ENCODE data around the gene CCT6B.
"Not testable (repeated sequence)": the region's sequence is repeated elsewhere in the genome, so short reads cannot be mapped to it uniquely, and the experiment has no call there.

The CCT6B gene

GRCh38 chr17:34980353-34980680 lies 19.1 kb upstream of the CCT6B start, which contains the start of gene LIG3:
TSS of gene LIG3 (plus strand) at chr17:34980512. CDS start at chr17:34983006, 2,494 bp downstream.
- peak; percentile 84 for DNase-seq

DNA sequence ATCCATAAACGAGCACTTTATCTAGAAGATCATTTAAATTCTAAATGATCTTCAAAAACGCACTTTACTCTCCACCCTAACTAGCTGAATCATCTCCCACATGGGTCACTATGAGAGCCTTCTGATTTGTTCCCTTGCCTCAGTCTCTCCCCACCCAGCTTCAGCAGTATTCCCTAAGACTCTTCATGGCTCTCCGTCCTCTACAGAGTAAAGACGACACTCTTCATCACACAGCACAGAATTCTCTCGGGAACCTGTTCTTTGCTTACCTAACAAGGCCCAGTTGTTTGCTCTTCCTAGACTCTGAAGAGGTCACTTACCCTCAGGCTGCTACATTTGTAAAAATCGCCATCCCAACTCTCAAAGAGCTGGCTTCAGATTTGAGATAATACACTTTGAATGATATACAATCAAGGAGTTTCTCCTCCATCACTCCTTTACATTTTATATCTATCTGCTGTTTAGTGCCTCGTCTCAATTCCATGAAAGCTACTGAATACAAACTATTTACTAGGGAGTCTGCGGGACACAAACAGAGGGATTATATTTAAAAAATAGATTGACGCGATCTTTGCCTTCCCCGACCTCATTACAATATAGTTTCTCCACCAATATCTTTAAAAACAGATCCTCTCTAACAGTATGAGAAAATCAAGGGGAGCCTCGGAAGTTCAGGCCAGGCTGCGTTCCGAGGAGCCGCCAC lies 18.5 kb upstream of the CCT6B start:
- no peak for DNase-seq

DNA sequence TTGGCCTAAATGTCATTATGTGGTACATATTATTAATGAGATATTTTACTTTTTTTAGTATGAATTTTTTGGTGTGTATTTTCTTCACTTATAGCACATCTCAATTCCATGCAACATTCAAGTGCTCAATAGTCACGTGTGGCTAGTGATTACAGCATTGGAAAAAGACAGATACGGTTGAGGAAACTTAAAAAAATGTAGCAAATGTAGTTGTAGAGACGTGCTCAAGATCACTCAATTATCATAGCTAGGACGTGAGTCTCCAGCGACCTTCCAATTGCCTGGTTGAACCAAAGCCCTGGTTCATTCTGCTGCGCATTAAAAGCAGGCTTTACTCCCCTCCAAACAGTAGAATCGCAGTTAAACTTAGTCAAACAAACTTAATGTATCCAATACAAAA lies 17.9 kb upstream of the CCT6B start:
- DNase-seq, result no peak

GRCh38 chr17:34974794-34975785 lies 13.8 kb upstream of the CCT6B start:
- no peak for DNase-seq

DNA sequence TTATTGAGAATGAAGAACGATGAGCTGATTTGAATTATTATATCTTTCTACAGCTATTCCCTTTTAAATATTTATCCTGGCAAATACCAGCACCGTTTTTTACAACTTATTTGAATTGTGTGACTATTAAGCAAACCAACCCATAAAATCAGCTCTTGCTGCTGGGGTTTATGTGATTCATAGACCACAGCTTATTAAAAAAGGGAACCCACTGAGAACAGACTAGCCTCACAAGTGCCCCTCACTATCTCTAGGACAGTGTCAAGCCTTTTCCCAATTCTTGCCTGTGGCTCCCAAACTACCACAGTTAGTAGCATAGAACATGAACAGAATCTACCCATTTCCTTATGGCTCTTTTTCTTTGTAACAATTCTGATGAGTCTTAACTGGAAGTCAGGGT lies 12.9 kb upstream of the CCT6B start:
- DNase-seq, result no peak

DNA sequence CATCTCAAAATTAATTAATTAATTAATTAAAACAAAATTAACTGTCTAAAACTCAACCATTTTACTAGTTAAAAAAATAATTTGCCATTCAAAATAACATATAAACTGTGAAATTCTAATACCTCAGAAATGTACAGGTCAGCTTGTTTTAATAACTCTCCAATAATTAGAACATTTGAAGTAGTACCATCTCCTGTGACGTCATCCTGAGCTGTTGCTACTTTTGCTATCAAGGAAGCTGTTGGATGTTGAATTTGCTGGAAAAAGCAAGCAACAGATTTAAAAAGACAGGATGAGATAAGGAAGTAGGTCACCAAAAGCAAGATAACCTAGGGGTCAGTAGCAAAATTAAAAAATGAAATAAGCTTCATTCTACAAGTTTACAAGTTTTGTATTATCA lies 2.8 kb downstream of the CCT6B start:
- DNase-seq, result no peak

DNA sequence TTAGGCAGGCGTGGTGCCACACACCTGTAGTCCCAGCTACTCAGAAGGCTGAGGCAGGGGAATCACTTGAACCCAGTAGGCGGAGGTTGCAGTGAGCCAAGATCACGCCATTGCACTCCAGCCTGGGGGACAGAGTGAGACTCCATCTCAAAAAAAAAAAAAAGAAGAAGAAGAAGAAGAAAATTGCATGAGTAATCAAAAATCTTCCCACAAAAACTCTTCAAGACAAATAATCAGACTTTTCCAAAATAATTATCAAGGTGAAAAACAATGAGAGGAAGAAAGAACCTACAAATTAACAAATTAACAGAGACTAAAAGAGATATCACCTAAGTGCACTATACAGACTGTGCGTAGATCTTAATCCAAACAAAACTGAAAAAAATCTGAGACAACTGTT lies 10.5 kb downstream of the CCT6B start:
- DNase-seq, result not testable (repeated sequence)

DNA sequence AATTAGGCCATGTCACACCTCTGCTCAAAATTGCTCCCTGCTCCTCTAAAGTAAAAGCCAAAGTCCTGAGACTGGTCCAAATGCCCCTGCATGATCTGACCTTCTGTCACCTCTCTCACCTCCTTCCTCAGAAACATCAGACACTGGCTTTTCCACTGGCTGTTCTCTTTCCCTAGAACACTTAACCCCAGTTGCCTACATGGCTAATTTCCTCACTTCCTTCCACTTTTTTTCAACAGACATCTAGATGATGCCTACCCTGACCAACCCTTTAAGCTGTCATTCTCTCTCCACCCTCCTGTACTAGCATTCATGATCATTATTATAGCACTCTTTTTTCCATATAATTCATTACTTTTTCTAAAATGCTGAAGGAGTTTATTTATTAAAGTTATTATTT lies 31.0 kb downstream of the CCT6B start:
- no peak for DNase-seq

DNA sequence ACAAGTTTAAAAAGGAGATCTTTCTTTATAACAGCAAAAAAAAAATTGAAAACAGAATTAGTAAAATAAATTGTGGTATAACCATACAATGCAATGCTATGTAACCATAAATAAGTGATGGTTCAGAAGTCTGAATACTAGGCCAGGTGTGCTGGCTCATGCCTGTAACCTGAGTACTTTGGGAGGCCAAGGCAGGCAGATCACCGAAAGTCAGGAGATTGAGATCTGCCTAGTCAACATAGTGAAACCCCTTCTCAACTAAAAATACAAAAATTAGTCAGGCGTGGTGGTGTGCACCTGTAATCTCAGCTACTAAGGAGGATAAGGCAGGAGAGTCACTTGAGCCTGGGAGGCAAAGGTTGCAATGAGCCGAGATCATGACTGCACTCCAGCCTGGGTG lies 34.6 kb downstream of the CCT6B start:
- DNase-seq, result no peak

GRCh38 chr17:34920676-34921075 lies 40.6 kb downstream of the CCT6B start:
- no peak for DNase-seq

DNA sequence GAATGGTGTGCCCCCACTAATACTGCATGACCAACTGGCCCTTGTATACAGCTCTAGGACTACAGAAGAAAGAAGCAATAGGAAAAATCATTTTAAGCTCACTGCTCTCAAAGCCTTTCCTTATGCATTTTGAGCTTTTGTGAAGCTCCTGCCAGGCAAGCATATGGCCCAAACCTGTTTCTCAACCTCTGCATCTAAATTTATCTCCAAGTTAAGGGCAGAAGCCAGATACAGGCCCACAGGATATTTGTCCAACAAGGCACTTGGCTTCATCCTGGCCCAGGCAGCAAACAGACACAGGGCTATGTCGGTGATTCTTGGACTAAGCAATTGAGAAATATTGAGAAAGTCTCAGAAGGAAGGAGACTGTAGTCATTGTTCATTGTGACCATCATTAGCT lies 43.9 kb downstream of the CCT6B start:
- no peak for DNase-seq

DNA sequence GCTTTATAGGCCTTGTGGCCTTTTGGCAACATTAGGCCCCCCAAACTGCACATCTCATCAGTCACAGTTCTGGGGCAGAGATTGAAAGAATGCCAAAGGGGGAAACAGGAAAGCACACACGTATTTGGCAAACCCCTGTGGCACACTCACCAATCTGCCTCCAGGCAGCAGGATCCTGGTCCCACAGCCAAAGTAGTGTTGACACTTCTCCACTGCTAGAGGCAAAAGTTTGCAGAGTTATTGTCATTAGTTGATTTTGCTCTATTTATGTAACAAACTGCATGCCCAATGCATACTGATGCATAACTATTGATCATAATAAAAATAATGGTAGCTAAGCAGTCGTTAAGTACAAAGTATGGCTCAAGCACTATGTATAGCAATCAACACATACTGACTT lies 45.1 kb downstream of the CCT6B start:
- no peak for DNase-seq

DNA sequence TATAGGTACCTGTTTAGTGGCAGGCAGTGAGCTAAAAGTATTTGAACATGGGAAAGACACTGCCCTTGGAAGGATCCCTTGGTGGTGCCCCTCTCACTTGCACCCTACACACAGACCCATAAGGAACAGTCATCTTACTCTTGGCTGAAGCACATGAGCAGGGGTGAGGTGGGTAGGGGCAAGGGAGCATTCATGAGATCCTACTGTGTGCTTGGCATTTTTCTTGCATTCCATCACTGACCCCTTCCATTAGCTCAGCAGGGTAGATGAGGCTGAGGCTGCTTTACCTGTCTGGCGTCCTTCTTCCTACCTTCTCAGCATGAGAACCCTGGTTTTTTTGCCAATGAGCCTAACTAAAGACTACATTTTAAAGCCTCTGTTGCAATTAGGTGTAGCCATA lies 48.3 kb downstream of the CCT6B start:
- no peak for DNase-seq

DNA sequence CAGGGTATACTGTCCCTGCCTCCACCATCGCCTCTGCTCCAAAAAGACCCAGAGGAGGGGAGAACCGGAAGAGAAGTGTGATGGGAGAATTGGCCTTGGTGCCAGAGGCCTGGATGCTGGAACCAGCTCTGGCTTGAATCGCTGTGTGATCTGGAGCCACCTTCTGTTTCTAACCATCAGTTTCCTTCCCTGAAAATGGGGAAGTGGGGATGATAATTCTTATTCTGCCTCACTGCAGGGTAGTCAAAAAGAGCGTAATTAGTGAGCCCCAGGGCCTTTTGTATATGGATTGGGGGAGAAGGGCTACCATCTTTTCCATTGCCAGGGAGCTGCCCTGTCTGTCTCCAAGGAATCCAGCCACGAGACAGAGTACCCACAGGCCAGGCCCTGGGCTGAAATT lies 52.2 kb downstream of the CCT6B start:
- no peak for DNase-seq

- no peak for DNase-seq
Observed at GRCh38 chr17:34902831-34903547, 58.3 kb downstream of the CCT6B start.

DNA sequence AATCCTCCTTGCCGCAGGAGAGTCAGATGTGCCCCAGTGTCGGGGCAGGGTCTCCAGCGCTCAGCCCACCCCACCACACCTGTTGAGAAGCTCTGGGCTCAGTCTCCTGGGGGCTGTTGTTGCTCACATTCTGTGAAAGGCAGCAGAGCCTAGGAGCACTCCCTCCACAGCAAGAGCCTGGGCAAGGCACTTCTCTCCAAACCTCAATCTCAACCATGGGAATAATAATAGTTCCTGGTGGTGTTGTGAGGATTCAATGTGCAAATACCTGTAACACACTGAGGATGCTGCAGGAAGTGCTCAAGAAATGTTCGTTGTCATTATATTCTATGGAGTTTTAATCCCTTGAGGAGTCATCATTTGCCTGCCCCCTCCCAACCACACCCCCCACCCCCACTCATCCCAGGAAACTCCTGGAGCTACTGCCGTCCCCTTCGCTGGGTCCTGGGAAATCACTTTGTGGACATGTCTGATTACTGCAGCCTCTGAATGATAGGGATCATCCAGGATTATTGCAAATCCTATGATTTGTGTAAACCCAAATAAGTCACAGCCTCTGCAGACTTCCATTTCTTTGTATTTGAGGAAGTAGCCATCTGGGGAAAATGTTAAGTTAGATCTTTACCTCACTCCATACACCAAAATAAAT lies 61.5 kb downstream of the CCT6B start:
- DNase-seq, result no peak

- no peak for DNase-seq
Observed at GRCh38 chr17:34895383-34895782, 65.9 kb downstream of the CCT6B start.

- no peak for DNase-seq
Observed at GRCh38 chr17:34894964-34895363, 66.3 kb downstream of the CCT6B start.

DNA sequence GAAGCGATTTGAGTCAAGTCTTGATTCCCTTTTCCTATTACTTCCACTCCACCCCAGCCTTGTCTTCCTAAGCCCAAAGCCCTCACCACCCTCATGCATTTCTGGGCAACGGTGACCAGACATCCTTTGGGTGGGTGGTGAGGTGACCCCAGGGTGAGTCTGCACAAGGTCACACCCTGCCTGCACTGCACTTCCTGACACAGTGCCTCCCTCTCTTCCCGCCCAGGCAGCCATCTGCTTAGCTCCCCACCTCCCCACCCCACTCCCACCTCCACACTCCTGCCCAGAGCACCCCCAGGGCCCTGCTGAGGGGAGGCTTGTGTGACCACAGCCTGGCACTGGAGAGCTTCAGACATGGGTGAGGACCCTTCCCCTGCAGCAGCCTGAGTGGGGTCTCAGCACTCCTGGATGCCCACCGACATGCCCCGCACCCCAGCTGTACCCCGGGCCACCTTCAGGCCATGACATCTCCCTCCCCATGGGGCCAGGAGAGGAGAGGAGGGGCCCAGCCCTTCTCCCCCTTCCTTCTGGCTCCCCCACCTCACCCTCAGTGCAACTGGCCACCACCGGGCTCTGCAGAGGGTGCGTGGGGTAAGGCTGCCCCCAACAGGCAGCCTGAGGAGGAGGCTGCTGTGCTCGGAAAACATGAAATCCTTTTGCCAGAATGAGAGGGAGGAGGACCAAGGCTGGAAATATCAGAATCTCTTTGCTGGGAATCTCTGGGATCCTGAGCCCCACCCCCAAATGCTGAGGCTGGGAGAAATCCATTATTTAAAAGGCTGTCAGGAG lies 68.6 kb downstream of the CCT6B start:
- no peak for DNase-seq

DNA sequence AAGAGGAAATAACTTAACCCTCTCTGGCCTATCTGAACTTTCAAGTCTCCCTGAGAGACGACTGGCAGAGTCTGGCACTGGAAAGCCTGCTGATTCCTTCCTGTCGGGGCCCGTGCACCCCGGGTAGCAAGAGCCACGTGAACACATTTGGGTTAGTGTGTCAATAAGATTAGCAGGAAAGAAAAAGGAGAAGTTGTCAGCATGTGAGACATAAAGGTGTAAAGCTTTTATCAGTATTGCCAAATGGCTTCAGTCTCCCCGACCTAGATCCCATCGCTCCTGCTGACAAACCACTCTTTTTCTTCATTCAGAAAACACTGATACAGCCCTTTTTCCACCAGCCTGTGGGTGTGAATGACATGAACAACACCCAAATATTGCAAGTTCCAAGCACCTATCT lies 74.4 kb downstream of the CCT6B start:
- no peak for DNase-seq

GRCh38 chr17:34885076-34885475 lies 76.2 kb downstream of the CCT6B start:
- no peak for DNase-seq

- DNase-seq, result no peak
Observed at GRCh38 chr17:34884597-34884996, 76.7 kb downstream of the CCT6B start.

Data from activated gamma-delta T cell (primary cell).